ENCODE measurements around the gene OR2A25.
"Not testable (repeated sequence)": the region's sequence is repeated elsewhere in the genome, so short reads cannot be mapped to it uniquely, and the experiment has no call there.

The OR2A25 gene

GRCh38 chr7:144037414-144038035 is 32.1 kb upstream of the OR2A25 start:
- Histone ChIP-seq H3K27me3 (ENCODE audit: low read depth) (peaks cover 5% of the 10 kb centered on the region; the same call in 1 of the 2 replicates), H3K9me3 (no peaks in the 10 kb centered on the region), H3K4me1 (no peaks in the 10 kb centered on the region; the same call in 1 of the 2 replicates), H3K4me3 (no peak overlapping the region), H3K36me3 (replicated peaks) (no peaks in the 10 kb centered on the region)
- in situ Hi-C loops (cut with MboI; ENCODE audit: low sequenced_read_pairs): no loop called here
- no peak for DNase-seq (ENCODE audit: low spot score in 2 of 2)

DNA sequence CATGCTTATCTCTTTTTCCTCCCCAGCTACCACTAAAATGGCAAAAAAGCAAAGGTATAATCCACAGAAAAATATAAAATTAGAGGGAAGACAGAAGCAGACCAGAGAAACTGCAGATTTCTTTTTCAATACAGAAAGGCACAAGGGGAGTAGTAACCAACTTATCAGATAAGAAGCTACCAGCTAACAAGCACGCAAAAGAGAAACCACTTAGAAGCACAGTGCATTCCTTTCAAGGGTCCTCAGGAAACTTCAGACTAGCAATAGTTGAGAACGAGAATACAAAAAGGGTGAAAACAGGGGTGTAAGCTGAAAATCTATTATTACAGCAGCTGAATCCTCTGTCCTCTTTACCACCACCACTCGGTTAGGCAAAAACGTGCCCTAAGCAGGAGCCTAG is 30.7 kb upstream of the OR2A25 start:
- no peaks in the 10 kb centered on the region for H3K4me1 ChIP-seq
- in situ Hi-C loops (cut with MboI; ENCODE audit: low sequenced_read_pairs): no loop called here
- no peaks in the 10 kb centered on the region for H3K27me3 ChIP-seq (ENCODE audit: low read depth)
- no peaks in the 10 kb centered on the region for H3K36me3 ChIP-seq (replicated peaks)
- DNase-seq (ENCODE audit: low spot score in 2 of 2): no peak
- H3K4me3 ChIP-seq: no peak overlapping the region
- H3K9me3 ChIP-seq: no peaks in the 10 kb centered on the region

GRCh38 chr7:144048648-144049047 is 21.0 kb upstream of the OR2A25 start, which contains the start of gene OR2A5:
Gene OR2A5, plus strand, starts transcription at chr7:144048948. Its CDS starts 1,454 bp downstream, at chr7:144050402.
- Histone ChIP-seq H3K27me3 (ENCODE audit: low read depth) (peaks cover 6% of the 10 kb centered on the region; the same call in 1 of the 2 replicates), H3K4me1 (no peaks in the 10 kb centered on the region), H3K9me3 (no peaks in the 10 kb centered on the region), H3K4me3 (no peak within 1 kb of the TSS), H3K36me3 (replicated peaks) (no peaks in the 10 kb centered on the region)
- DNase-seq (ENCODE audit: low spot score in 2 of 2): no peak
- in situ Hi-C loops (cut with MboI; ENCODE audit: low sequenced_read_pairs): no loop called here

GRCh38 chr7:144049491-144049890 is 20.1 kb upstream of the OR2A25 start:
- in situ Hi-C loops (cut with MboI; ENCODE audit: low sequenced_read_pairs): no loop called here

DNA sequence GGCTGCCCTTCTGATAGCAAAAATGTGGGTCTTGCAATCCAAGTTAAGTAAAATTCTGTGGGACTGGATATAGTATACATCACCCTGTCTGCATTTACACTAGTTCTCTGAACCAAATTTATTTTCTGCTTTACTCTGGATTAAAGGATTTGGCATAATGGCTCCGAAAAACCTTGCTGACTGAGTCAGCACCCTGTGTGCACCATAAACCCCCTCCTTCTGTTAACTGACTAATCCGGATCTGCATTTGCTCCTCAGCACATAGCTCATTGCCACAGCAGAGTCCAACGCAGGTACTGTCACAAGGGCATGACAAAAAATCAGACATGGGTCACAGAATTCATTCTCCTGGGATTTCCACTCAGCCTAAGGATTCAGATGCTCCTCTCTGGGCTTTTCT is 19.5 kb upstream of the OR2A25 start:
- no peaks in the 10 kb centered on the region for H3K36me3 ChIP-seq (replicated peaks)
- DNase-seq (ENCODE audit: low spot score in 2 of 2): no peak
- no peaks in the 10 kb centered on the region for H3K4me1 ChIP-seq
- H3K9me3 ChIP-seq: no peaks in the 10 kb centered on the region
- H3K4me3 ChIP-seq: no peak overlapping the region
- in situ Hi-C loops (cut with MboI; ENCODE audit: low sequenced_read_pairs): no loop called here
- peaks cover 6% of the 10 kb centered on the region; the same call in 1 of the 2 replicates for H3K27me3 ChIP-seq (ENCODE audit: low read depth)

More at GRCh38 chr7:144049491-144049890, 20.1 kb upstream of the OR2A25 start:
- no peaks in the 10 kb centered on the region for H3K36me3 ChIP-seq (replicated peaks)
- no peak overlapping the region for H3K4me3 ChIP-seq
- H3K27me3 ChIP-seq (ENCODE audit: low read depth): peaks cover 6% of the 10 kb centered on the region; the same call in 1 of the 2 replicates
- no peaks in the 10 kb centered on the region for H3K4me1 ChIP-seq
- no peak for DNase-seq (ENCODE audit: low spot score in 2 of 2)
- no peaks in the 10 kb centered on the region for H3K9me3 ChIP-seq

GRCh38 chr7:144050884-144051283 is 18.7 kb upstream of the OR2A25 start:
- H3K9me3 ChIP-seq; DNase-seq (ENCODE audit: low spot score in 2 of 2); H3K27me3 ChIP-seq (ENCODE audit: low read depth); H3K4me3 ChIP-seq; H3K36me3 ChIP-seq (replicated peaks); in situ Hi-C loops (cut with MboI; ENCODE audit: low sequenced_read_pairs); H3K4me1 ChIP-seq: not testable (repeated sequence)

GRCh38 chr7:144057954-144058353 is 11.7 kb upstream of the OR2A25 start:
- DNase-seq (ENCODE audit: low spot score in 2 of 2): no peak
- in situ Hi-C loops (cut with MboI; ENCODE audit: low sequenced_read_pairs): no loop called here
- H3K4me1 ChIP-seq: no peaks in the 10 kb centered on the region
- no peaks in the 10 kb centered on the region for H3K36me3 ChIP-seq (replicated peaks)
- no peak overlapping the region for H3K4me3 ChIP-seq
- H3K27me3 ChIP-seq (ENCODE audit: low read depth): no peaks in the 10 kb centered on the region
- no peaks in the 10 kb centered on the region for H3K9me3 ChIP-seq

GRCh38 chr7:144063710-144064109 is 5.9 kb upstream of the OR2A25 start:
- Histone ChIP-seq H3K27me3 (ENCODE audit: low read depth) (no peaks in the 10 kb centered on the region), H3K36me3 (replicated peaks) (no peaks in the 10 kb centered on the region), H3K4me3 (no peak overlapping the region), H3K9me3 (no peaks in the 10 kb centered on the region), H3K4me1 (no peaks in the 10 kb centered on the region)
- in situ Hi-C loops (cut with MboI; ENCODE audit: low sequenced_read_pairs): no loop called here
- DNase-seq (ENCODE audit: low spot score in 2 of 2): no peak

DNA sequence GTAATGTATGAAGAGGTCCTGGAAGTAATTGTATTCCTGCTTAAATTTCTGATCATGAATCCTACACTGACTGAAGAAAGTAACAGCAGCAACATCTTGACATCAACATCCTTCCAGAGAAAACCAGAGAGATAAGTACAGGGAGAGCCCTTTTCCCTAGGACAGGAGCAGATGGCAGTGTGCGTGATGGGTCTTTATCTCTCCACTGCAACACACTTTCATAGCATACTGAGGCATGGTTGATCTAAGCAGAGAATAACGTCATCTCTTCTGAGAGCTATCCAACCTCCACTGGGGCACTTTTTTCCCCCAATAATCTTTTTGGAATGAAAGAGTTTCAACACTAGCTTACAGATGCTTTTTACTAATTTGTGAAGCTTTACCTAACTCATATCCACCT is 342 bp downstream of the OR2A25 start:
- no peak for DNase-seq (ENCODE audit: low spot score in 2 of 2)
- no peaks in the 10 kb centered on the region for H3K4me1 ChIP-seq
- in situ Hi-C loops (cut with MboI; ENCODE audit: low sequenced_read_pairs): no loop called here
- H3K9me3 ChIP-seq: no peaks in the 10 kb centered on the region
- H3K4me3 ChIP-seq: no peak overlapping the region
- H3K27me3 ChIP-seq (ENCODE audit: low read depth): peaks cover 4% of the 10 kb centered on the region; the same call in 1 of the 2 replicates
- no peaks in the 10 kb centered on the region for H3K36me3 ChIP-seq (replicated peaks)

DNA sequence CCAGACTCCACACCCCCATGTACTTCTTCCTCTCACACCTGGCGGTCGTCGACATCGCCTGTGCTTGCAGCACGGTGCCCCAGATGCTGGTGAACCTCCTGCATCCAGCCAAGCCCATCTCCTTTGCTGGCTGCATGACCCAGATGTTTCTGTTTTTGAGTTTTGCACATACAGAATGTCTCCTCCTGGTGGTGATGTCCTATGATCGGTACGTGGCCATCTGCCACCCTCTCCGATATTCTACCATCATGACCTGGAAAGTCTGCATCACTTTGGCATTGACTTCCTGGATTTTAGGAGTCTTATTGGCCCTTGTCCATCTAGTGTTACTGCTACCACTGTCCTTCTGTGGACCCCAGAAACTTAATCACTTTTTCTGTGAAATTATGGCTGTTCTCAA is 4.8 kb downstream of the OR2A25 start:
- H3K36me3 ChIP-seq (replicated peaks): no peaks in the 10 kb centered on the region
- H3K27me3 ChIP-seq (ENCODE audit: low read depth): no peaks in the 10 kb centered on the region
- no peaks in the 10 kb centered on the region for H3K4me1 ChIP-seq
- H3K4me3 ChIP-seq: no peak overlapping the region
- in situ Hi-C loops (cut with MboI; ENCODE audit: low sequenced_read_pairs): no loop called here
- no peaks in the 10 kb centered on the region for H3K9me3 ChIP-seq
- no peak for DNase-seq (ENCODE audit: low spot score in 2 of 2)

DNA sequence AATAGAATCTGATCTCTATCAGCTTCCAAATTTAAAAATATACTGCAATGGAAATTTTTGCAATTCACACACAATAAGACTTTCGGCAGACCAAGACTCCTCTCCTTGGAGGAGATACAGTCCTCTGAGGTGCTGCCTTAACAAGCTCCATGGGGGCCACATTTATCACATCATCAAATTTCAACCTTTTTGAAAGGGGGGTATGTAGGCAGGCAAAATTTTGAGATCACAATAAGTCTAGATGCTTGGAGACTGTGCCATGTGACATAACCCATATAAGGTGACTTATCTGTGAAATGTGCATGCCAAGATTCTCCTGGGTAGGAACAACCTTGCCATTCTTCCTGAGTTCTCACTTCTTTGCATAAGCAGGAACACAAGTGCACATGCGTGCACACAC is 16.4 kb downstream of the OR2A25 start, which contains the start of gene OR2A12:
Gene OR2A12 (plus strand): TSS at position 301 of the 400 bp plus-strand sequence. CDS start 8,830 bp downstream, outside the sequence.
- no peaks in the 10 kb centered on the region for H3K27me3 ChIP-seq (ENCODE audit: low read depth)
- in situ Hi-C loops (cut with MboI; ENCODE audit: low sequenced_read_pairs): no loop called here
- H3K4me3 ChIP-seq: no peak within 1 kb of the TSS
- no peak for DNase-seq (ENCODE audit: low spot score in 2 of 2)
- no peaks in the 10 kb centered on the region for H3K36me3 ChIP-seq (replicated peaks)
- no peaks in the 10 kb centered on the region for H3K9me3 ChIP-seq
- H3K4me1 ChIP-seq: no peaks in the 10 kb centered on the region

- no peak overlapping the region for H3K4me3 ChIP-seq
- no peaks in the 10 kb centered on the region for H3K27me3 ChIP-seq (ENCODE audit: low read depth)
- H3K9me3 ChIP-seq: no peaks in the 10 kb centered on the region
- DNase-seq (ENCODE audit: low spot score in 2 of 2): no peak
- no peaks in the 10 kb centered on the region for H3K36me3 ChIP-seq (replicated peaks)
- in situ Hi-C loops (cut with MboI; ENCODE audit: low sequenced_read_pairs): no loop called here
- H3K4me1 ChIP-seq: no peaks in the 10 kb centered on the region
These were observed 17.1 kb downstream of the OR2A25 start for GRCh38 chr7:144086730-144087129.

GRCh38 chr7:144087230-144087629 is 17.6 kb downstream of the OR2A25 start:
- DNase-seq (ENCODE audit: low spot score in 2 of 2): no peak
- H3K36me3 ChIP-seq (replicated peaks): no peaks in the 10 kb centered on the region
- H3K4me3 ChIP-seq: no peak overlapping the region
- in situ Hi-C loops (cut with MboI; ENCODE audit: low sequenced_read_pairs): no loop called here
- no peaks in the 10 kb centered on the region for H3K4me1 ChIP-seq
- H3K9me3 ChIP-seq: no peaks in the 10 kb centered on the region
- H3K27me3 ChIP-seq (ENCODE audit: low read depth): no peaks in the 10 kb centered on the region

DNA sequence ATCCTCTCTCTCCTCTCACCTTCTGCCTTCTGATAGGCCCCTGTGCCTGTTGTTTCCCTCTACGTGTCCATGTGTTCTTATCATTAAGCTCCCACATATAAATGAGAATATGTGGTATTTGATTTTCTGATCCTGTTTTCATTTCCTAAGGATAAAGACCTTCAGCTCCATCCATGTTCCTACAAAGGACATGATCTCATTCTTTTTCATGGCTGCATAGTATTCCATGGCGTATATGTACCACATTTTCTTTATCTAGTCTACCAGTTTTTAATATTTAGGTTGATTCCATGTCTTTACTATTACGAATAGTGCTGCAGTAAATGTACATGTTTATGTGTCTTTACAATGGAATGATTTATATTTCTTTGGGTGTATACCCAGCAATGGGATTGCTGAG is 21.1 kb downstream of the OR2A25 start:
- H3K36me3 ChIP-seq (replicated peaks): no peaks in the 10 kb centered on the region
- no peak for DNase-seq (ENCODE audit: low spot score in 2 of 2)
- no peak overlapping the region for H3K4me3 ChIP-seq
- H3K9me3 ChIP-seq: no peaks in the 10 kb centered on the region
- in situ Hi-C loops (cut with MboI; ENCODE audit: low sequenced_read_pairs): no loop called here
- no peaks in the 10 kb centered on the region for H3K27me3 ChIP-seq (ENCODE audit: low read depth)
- H3K4me1 ChIP-seq: no peaks in the 10 kb centered on the region

DNA sequence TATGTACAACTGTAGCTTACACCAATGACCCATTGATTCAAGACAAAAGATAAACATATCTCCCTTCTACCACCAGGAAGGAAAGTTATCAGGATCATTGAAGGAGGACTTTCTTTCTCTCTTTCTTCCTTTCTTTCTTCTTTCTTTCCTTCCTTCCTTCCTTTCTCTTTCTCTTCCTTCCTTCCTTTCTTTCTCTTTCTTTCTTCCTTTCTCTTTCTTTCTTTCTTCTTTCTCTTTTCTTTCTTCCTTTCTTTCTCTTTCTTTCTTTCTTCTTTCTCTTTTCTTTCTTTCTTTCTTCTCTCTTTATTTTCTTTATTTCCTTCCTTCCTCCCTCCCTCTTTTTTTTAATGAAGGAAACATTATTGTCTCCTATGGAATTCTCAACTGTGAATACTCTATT is 29.2 kb downstream of the OR2A25 start:
- Histone ChIP-seq H3K9me3 (no peaks in the 10 kb centered on the region), H3K27me3 (ENCODE audit: low read depth) (no peaks in the 10 kb centered on the region), H3K4me1 (no peaks in the 10 kb centered on the region), H3K36me3 (replicated peaks) (no peaks in the 10 kb centered on the region), H3K4me3 (no peak overlapping the region)
- in situ Hi-C loops (cut with MboI; ENCODE audit: low sequenced_read_pairs): no loop called here
- DNase-seq (ENCODE audit: low spot score in 2 of 2): no peak

Data from HAP-1 (cell line).